ENCODE measurements around the gene SERTAD4.
"Not testable (repeated sequence)": the region's sequence is repeated elsewhere in the genome, so short reads cannot be mapped to it uniquely, and the experiment has no call there.

Gene SERTAD4

DNA sequence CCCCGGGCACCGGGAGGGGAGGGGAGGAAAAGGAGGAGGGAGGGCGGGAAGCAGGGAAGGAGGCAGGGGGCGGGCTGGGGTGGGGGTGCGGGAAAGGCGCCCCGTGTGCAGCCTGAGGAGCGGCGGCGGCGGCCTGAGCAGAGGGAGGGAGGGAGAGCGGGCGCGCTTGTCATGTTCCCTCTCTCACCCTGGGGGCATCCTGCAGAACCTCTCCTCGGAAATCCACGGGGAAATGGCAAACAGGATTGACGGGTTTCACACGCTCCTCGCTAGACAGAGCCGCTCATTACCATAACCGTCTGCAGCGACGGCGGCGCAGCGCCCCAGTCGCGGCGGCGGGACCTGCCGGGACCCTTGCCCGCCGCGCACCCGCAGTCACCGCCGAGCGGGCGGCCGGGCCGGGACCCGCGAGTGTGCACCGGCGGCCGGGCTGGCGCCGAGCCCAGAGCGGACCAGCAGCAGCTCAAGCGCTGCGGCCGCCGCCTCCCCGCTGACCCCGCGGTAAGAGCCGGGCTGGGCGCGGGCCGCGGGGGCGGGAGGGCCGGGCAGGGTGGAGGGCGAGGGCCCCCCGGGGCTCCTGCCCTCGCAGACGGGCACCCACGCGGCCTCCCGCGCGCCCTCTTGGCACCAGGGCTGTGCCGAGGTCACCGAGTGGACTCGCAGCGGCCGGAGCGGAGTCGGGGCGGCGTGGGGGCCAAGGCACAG is at the start of gene SERTAD4:
SERTAD4 (plus strand) TSS at position 286 of the 705 bp plus-strand sequence. CDS start 5,165 bp downstream, outside the sequence.
- DNase-seq (ENCODE audit: low read depth in 2 of 2) = no peak

DNA sequence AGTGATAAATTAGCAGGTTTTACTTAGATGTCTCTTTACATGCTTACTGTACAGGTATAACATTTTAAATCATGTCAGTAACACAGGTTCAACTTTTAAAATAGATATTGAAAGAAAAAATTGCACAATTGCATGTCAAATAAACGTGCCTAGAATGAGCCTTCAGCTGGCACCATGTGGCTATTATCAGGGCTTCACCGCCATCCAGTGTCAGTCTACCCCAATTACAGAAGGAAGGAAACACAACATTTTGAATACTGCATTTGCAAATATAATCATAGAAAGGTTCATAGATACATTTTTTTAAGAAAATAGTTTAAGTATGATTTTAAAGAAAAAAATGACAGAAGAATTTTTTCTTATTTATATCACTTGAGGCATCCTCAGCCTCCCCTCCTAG is 47.5 kb upstream of the SERTAD4 start:
- no peak for DNase-seq (ENCODE audit: low read depth in 2 of 2)

DNA sequence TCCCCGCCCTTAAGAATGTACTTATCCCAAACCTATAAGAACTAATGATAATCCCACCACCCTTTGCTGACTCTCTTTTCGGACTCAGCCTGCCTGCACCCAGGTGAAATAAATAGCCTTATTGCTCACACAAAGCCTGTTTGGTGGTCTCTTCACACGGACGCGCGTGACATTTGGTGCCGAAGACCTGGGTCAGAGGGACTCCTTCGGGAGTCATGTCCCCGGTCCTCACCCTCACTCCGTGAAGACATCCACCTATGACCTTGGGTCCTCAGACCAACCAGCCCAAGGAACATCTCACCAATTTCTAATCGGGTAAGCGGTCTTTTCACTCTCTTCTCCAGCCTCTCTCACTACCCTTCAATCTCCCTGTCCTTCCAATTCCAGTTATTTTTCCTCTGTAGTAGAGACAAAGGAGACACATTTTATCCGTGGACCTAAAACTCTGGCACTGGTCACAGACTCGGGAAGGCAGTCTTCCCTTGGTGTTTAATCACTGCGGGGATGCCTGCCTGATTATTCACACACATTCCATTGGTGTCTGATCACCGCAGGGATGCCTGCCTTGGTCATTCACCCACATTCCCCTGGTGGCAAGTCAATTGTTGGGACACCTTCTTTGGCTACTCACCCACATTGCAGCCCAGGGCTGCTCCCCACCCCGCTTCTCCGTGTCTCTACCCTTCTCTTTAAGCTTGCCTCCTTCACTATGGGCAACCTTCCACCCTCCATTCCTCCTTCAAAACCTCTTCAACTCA is 44.6 kb upstream of the SERTAD4 start:
- not testable (repeated sequence) for DNase-seq (ENCODE audit: low read depth in 2 of 2)

DNA sequence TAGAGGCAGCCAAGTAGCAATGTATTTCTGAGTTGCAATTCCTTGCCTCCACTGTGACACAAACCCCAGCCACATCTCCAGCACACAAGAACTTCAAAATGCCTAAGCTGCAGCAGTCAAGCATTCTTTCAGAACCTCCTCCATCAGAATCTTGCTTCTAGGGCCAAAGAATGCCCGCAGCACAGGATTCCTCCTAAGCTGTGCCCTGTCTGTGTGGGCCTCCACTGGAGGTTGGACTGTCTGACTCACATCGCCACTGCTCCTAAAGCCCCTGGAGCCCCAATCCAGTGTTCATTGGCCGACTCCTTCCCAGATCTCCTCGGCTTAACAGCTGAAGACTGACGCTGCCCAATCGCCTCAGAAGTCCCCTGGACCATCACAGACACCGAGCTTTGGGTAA is 43.2 kb upstream of the SERTAD4 start:
- DNase-seq (ENCODE audit: low read depth in 2 of 2) = no peak

DNA sequence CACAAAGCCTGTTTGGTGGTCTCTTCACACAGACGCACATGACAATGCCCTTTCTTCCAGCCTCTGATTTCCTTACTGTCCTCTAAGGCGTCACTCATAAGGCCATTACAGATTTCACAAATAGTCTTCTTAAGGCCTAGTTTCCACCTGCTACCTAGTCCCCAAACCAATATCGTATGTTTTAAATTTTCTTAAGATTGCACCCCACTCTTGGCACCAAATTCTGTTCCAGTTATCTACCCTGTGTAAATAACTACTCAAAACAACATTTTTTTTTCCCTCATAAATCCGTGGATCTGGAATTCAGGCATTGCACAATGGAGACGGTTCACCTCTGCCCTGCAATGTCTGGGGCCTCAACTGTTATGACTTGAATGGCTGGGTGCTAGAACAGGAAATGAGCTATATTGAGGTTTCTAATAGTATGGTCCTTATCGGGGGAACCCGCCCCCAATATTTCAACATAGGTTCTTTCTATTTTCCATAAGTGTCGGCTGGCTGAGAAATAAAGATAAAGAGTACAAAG is 36.9 kb upstream of the SERTAD4 start:
- no peak for DNase-seq (ENCODE audit: low read depth in 2 of 2)

DNA sequence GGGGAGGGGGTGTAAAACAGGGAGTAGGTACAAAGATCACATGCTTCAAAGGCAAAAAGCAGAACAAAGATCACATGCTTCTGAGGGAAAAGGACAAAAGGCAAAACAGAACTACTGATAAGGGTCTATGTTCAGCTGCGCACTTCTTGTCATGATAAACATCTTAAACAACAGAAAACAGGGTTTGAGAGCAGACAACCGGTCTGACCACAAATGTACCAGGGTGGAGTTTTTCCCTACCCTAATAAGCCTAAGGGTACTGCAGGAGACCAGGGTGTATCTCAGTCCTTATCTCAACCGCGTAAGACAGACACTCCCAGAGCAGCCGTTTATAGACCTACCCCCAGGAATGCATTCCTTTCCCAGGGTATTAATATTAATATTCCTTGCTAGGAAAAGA is 36.3 kb upstream of the SERTAD4 start:
- not testable (repeated sequence) for DNase-seq (ENCODE audit: low read depth in 2 of 2)

DNA sequence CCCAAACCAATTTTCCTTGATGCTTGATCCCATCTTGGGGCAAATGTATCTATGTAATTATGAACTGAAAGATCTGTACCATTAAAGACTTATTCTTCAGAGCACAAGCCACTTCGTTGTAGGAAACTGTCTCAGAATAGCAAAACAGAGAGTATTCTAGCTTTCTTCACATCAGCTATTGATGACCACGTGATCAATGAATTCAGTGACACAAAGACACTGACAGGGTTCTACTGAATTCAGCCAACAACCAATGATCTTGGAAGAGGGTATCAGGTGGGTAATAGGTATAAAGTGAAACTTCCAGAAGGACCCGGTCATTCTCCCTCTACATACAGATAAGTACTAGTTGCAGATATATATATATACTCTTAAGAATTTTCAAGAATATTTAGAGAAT is 33.8 kb upstream of the SERTAD4 start:
- DNase-seq (ENCODE audit: low read depth in 2 of 2) = no peak

DNA sequence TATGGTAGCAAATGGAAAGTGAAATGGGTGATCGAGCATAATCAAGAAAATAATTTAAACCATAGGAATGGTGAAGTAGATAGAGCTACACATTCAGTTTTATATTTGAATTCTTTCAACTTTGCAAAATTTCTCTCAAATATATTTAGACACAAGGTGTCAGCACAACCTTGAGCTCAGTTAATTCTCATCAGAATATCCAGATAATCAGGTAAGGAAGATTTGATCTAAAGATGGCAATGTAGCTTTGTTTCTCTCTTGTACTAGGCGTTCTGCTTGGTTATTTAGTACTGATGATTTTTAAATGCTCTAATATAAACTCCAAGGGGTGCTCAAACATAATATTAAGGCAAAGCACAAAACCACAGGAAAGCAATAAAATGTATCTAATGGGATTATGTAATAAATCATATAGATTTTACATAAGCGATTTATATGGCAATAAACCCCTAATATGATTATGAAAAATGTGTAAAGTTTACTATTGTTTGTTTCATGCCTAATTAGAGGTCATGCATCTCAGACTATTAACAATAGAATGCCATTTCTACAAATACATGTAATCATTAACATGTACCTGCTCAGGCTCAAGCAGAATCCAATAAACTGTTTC is 32.4 kb upstream of the SERTAD4 start:
- DNase-seq (ENCODE audit: low read depth in 2 of 2) = no peak

DNA sequence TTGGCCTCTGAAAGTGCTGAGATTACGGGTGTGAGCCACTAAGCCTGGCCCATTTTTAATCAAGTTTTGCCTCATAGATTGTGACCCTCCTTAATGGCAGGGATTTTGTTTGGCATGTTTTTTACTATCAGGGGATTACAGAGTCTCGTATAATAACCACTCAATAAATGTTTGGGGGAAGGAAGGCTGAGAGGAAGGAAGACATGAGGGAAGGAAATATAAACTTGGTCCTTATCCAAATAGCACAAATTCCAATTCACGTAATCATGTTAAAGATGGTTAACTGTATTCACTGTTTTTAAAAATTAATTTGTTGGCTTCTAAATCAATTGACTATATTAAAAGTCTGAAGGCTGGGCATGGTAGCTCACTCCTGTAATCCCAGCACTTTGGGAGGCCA is 30.9 kb upstream of the SERTAD4 start:
- no peak for DNase-seq (ENCODE audit: low read depth in 2 of 2)

DNA sequence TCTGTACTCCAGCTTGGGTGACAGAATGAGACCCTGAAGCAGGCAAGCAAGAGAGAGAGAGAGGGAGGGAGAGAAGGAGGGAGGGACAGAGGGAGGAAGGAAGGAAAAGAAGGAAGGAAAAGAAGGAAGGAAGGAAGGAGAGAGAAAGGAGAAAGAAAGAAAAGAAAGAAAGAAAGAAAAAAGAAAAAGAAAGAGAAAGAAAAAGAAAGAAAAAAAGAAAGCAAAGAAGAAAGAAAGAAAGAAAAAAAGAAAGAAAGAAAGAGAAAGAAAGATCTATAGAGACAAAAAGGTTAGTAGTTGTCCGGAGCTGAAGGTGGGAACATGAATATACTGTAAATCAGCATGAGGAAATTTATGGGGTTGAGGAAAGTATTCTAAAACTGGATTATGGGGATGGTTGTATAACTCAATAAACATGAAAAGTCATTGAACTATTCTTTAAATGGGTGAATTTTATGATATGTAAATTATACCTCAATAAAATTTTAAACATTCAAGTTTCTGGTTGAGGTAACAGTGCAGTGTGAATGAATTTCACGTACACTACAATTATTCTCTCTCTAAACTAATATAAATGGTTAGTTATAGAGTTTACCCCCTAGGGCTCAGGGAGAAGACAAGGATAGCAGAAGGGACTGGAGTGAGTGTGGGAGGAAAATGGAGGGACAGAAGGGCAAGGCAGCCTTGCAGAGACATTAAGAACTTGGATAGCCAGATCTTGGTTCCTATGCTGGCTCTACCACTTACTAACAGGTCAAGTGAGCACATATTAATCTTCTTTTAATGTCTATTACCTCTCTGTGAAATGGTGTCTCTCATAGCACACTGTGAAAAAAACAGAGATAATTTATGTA is 24.8 kb upstream of the SERTAD4 start:
- DNase-seq (ENCODE audit: low read depth in 2 of 2) = no peak

DNA sequence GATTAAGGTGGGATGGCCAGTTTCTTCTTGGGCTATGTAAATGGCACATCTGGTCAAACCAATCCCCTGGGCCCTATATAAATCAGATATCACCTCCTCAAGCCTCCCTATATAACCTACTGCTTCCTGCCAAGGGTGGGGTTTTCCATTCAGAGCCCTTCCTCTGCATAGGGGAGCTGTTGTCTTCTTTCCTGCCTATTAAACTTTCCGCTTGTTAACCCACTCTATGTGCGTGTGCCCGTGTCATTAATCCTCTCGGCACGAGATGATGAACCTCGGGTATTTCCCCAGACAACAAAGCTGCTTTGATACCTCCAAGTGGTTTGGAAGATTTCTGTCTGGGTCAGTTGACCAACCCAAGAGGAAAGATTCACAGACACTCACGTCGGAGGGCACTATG is 19.3 kb upstream of the SERTAD4 start:
- DNase-seq (ENCODE audit: low read depth in 2 of 2) = no peak

DNA sequence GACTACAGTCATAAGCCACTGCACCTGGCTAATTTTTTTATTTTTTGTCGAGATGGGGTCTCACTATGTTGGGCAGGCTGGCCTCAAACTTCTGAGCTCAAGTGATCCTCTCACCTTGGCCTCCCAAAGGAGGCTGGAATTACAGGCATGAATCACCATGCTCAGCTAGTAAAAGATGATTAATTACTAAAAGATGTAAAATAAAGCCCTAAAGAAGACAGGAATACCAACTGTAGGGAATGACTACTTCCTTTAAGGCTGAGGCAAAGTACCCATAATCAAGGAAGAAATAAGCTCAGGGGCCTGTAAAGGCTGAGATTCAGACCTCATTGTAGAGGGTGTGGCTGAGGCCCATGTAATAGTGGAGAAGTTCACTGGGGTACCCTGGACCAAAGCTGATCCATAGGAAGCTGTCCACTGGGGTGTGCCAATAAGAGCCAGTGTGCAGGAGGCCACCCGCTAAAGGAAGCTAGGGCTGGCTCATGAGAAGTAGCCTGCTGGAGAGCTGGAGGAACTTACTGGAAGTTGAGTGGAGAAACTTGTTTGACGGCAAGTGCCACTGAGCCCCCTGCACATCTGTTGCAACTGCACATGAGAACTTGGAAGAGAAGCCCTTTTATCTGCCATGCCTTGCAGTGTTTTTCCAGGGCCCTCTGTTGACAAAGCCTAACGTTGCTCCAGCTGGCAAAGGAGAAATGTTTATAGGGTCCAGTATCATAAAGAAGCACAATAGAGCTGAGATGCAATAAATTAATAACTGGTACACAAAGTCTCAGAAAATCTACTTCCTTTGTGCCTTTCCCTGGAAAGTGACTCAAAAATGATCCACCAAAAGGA is 17.8 kb upstream of the SERTAD4 start:
- DNase-seq (ENCODE audit: low read depth in 2 of 2) = no peak

DNA sequence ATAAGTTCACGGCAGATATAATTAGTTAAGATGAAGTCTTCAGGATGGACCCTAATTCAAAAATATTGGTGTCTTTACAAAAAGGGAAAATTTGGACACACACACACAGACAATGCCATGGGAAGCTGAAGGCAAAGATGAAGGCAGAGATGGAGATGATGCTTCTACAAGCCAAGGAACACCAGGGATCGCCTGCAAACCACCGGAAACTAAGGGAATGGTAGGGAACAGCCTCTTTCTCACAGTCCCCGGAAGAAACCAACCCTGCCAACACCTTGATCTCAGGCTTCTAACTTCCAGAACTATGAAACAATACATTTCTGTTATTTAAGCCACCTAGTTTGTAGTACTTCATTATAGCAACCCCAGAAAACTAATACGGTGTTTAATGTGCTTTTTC is 15.1 kb upstream of the SERTAD4 start:
- no peak for DNase-seq (ENCODE audit: low read depth in 2 of 2)

DNA sequence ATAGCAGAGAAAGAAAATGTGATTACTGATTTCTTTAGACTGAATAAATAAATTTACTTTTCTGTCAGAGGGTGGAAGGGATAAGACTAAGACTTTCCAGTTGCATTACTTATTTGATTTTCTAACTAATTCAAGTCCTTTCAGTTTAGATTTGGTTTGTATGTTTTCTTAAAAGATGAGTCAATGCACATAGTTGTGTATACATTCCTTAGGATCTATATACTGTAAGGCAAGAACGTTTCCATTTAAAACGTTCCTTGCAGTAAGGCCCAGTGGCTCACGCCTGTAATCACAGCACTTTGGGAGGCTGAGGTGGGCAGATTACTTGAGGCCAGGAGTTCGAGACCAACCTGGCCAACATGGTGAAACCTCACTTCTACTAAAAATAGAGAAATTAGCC is 14.5 kb upstream of the SERTAD4 start:
- DNase-seq (ENCODE audit: low read depth in 2 of 2) = no peak

DNA sequence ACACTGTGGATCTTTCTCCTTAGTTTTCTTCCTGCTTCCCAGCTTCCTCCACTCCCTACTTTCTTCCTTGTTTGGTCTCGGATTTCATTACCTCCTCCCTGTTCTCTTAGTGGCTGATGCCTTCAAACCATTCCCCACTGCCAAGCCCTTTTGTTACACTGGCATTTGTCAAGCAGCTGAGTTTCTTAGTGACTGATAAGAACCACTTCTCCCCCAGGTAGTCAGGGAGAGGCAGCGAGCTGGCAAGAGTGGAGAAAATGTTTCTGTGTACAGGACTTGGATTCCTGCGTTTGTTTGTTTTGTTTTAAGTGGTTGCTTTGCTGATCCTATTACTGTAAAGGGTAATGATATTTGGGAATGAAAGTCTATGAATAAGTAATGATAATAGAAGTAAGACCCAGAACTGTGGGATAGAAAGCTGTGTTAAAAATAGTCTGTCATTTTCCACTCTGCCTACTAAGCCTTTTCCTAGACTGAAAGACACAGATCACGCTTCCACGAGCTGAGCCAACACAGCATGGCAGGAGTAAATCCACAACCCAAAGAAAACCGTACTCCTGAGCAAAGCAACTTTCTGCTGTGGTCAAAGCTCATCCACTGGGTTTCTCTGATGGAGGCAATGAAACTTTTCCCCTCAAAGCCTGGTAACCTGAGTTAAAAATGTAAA is 10.1 kb upstream of the SERTAD4 start:
- DNase-seq (ENCODE audit: low read depth in 2 of 2) = no peak

DNA sequence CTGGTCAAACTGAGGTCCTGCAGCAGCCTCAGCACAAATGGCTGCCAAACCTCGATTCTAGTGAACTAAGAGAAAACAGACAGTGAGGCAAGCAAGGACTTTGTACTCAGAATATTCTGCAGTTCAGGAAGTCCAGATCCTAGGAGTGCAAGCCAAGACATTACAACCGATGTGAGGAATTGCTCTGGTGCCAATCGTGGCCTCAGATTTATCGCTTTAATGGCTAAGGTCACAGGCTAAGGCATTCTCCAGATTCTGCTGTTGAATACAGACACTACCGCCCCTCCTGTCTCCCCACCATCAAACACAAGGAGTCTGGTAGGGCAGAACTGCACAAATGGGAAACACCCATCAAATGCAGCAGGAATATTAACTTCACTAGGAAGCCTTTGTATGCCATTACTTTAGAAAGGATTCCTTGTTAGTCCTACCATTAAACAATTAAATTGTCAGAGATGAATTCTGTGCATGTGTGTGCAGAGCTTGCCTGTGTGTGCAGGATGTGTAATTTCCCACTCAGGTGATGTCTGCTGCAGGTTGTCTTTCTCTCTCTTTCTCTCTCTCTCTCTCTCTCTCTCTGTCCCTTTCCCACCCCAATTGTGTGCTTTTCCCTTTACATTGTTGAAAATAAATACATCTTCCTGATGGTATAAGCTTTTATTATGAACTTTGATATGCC is 9.2 kb upstream of the SERTAD4 start:
- no peak for DNase-seq (ENCODE audit: low read depth in 2 of 2)

DNA sequence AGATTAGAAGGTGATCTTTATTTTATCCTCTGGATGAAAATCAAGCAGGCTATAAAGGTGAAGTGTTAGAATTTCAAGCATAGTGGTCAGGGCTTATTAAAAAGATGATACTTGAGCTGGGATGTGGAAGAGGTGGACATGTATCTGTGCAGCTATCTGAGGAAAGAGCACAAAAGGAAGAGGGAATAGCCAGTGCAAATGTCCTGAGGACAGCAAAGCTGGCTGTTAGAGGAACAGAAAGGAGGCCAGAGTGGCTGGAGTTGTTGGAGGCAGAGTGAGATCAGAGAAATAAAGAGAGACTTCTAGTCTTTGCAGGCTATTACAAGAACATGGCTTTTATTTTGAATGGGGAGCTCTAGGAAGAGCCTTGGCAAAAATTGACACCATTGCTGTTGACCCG is 4.4 kb upstream of the SERTAD4 start:
- no peak for DNase-seq (ENCODE audit: low read depth in 2 of 2)

DNA sequence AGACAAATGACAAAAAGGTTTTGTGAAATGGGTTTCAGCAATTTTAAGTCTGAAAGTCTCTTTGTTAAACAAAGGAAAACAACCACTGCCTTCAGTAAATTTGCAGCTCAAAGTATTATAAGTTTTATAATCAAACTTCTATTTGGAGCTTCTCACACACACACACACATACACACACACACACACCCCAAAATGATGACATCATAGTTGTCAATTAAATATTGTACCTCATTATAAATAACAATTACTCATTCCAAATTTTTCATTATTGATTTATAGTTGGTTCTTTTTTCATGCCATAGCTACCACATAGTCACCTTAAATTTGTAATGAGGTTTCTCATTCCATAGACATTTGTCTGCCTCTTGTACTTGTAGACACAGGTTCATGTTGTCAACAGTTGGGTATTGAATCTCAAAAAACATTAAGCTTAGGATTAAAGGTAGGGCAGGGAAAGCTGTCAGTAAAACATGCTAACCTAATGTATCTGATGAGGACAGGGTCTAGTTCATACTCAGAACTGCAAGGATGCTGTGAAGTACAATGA is 2.4 kb upstream of the SERTAD4 start:
- no peak for DNase-seq (ENCODE audit: low read depth in 2 of 2)

DNA sequence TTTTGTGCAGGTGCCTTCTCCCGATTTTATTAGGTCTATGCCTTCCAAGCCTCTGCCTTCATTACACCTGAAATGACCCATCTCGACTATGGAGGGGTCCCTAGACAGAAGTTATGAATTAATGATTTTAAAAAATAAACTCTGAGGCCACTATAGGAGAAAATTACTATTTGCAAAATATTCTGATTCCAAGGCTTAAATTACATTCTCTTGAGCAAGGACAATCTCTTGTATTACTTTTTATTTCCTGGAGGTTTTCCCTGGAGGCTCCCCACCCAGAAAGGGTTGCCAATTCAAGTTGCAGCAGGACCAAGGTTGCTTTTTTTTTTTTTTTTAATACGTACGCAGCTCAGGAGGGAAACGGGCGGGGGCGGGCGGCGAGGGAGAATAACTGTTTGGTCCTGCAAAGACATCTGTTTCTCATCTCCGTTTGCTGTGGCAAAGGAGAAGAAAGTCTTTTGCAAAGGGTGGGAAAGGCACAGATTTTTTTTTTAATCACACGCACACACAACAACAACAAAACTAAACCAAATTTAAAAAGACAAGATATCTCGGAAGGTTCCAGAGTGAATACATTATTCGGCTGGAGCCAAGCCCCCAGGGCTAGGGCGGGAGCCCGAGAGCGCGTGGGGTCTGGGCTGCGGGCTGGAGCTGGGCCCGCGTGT is 618 bp upstream of the SERTAD4 start:
- DNase-seq (ENCODE audit: low read depth in 2 of 2) = no peak

Data from stimulated activated CD8-positive, alpha-beta memory T cell treated with anti-CD3 and anti-CD28 coated beads, Interleukin-15, amount 100 ng/mL, for 48 hours (primary cell).